ENCODE data around the gene ZBTB42. TPM values are rescaled to one million over a fixed set of nuclear protein-coding genes. Genes with fewer than 3 reads are reported as not detected.

The ZBTB42 gene
- total RNA-seq, 1 donor from 2014 or later: 6.9 TPM

DNA sequence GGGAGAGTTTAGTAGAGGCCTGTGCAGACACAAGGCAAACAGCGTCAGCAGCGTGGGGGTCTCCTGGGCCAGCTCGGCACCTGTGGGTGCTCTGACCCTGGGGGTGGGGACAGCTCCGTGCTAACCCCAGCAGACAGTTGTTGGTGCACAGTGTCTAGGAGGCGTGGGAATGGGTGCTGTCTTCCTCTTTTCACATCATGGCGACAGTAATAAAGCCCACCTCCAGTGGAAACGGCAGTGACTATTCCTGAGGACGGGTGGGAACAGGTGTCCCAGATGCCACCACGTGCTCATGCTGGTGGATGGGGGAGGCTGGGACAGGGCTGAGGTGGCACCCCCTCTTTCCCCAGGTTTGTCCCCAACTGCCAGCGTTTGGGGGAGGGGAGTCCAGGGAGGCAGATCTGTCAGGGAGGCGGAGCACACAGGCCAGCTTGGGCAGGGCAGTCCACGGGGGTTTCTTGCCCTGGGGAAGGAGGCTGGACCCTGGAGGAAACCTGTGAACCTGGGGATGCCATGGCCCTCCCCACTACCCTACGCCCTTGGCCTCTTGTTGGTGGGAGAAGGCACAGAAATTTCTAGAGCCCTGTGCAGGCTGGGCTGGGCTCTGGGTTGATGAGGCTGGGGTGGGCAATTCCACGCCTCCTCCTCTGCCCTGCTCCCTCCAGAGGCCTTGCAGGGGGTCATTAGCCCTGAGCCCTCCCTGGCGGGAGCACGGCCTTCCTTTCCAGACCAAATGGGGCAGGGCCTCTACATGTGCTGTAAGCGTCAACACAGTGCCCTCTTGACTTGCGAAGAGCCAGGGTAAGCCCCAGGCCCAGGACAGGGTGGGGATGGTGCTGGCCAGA is 3.8 kb downstream of the ZBTB42 start:
- Histone ChIP-seq H4K20me1 (ENCODE audit: insufficient read depth, low read length) (peaks cover 32% of the 10 kb centered on the region), H3K27me3 (ENCODE audit: insufficient read depth, low read length) (no peaks in the 10 kb centered on the region), H3K4me2 (ENCODE audit: low read length) (peak overlapping the region; percentile 32), H3K79me2 (ENCODE audit: insufficient read depth, low read length) (no peaks in the 10 kb centered on the region), H3K9me3 (ENCODE audit: insufficient read depth, low read depth, low read length) (no peaks in the 10 kb centered on the region), H3K36me3 (ENCODE audit: insufficient read depth, low read length) (no peaks in the 10 kb centered on the region), H3K27ac (ENCODE audit: low read depth, low read length) (no peak overlapping the region), H3K9ac (ENCODE audit: low read length) (no peak overlapping the region), H3K4me1 (ENCODE audit: insufficient read depth, low read length) (peaks cover 22% of the 10 kb centered on the region), H2AFZ (ENCODE audit: low read depth, low read length) (no peak overlapping the region), H3K4me3 (ENCODE audit: insufficient read depth, low read depth, low read length) (no peak overlapping the region)
- Mint-ChIP-seq H3K9me3 (ENCODE audit: unreplicated experiment) (no peaks in the 10 kb centered on the region), H3K4me3 (ENCODE audit: unreplicated experiment) (no peak overlapping the region), H3K4me1 (ENCODE audit: low read depth, unreplicated experiment) (peaks cover 10% of the 10 kb centered on the region), H3K27ac (ENCODE audit: unreplicated experiment) (no peak overlapping the region), H3K27me3 (ENCODE audit: low read depth, unreplicated experiment) (no peaks in the 10 kb centered on the region), H3K36me3 (ENCODE audit: low read depth, unreplicated experiment) (peaks cover 4% of the 10 kb centered on the region)
- TF ChIP-seq, protein P1, sequence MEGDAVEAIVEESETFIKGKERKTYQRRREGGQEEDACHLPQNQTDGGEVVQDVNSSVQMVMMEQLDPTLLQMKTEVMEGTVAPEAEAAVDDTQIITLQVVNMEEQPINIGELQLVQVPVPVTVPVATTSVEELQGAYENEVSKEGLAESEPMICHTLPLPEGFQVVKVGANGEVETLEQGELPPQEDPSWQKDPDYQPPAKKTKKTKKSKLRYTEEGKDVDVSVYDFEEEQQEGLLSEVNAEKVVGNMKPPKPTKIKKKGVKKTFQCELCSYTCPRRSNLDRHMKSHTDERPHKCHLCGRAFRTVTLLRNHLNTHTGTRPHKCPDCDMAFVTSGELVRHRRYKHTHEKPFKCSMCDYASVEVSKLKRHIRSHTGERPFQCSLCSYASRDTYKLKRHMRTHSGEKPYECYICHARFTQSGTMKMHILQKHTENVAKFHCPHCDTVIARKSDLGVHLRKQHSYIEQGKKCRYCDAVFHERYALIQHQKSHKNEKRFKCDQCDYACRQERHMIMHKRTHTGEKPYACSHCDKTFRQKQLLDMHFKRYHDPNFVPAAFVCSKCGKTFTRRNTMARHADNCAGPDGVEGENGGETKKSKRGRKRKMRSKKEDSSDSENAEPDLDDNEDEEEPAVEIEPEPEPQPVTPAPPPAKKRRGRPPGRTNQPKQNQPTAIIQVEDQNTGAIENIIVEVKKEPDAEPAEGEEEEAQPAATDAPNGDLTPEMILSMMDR (IDR thresholded peaks at IDR 0.05; ENCODE audit: insufficient read depth, low read depth, low read length): no peak
- FAIRE-seq (no peak), DNase-seq (ENCODE audit: low read depth) (no peak)

DNA sequence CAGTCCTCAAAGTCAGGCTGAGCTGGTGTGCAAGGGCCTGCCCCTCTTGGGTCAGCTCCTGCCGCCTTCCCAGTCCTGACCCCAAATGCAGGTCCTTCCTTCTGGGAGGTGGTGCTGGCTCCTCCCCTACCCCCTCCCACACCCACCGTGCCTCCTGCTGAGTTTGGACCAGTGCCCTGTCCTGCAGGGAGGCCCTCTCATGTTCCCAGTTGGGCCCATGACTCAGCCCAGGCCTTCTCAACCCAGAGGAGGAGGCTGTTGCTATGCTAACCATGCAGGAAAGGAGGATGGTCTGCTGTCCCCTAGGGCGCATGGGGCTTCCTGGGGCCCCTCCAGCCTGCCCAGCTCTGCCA is 4.4 kb downstream of the ZBTB42 start:
- no peaks in the 10 kb centered on the region for H3K9me3 ChIP-seq (ENCODE audit: insufficient read depth, low read depth, low read length)
- no peak overlapping the region for H3K9ac ChIP-seq (ENCODE audit: low read length)
- no peaks in the 10 kb centered on the region for H3K27me3 ChIP-seq (ENCODE audit: insufficient read depth, low read length)
- FAIRE-seq (no peak), DNase-seq (ENCODE audit: low read depth) (peak; percentile 73)
- H3K27ac Mint-ChIP-seq (ENCODE audit: unreplicated experiment): no peak overlapping the region
- no peak overlapping the region for H3K4me3 ChIP-seq (ENCODE audit: insufficient read depth, low read depth, low read length)
- no peaks in the 10 kb centered on the region for H3K36me3 ChIP-seq (ENCODE audit: insufficient read depth, low read length)
- H3K36me3 Mint-ChIP-seq (ENCODE audit: low read depth, unreplicated experiment): peaks cover 4% of the 10 kb centered on the region
- peaks cover 9% of the 10 kb centered on the region for H3K4me1 Mint-ChIP-seq (ENCODE audit: low read depth, unreplicated experiment)
- TF ChIP-seq, protein P1 (IDR thresholded peaks at IDR 0.05; ENCODE audit: insufficient read depth, low read depth, low read length): no peak
- TF ChIP-seq EZH2 (IDR thresholded peaks at IDR 0.05; ENCODE audit: insufficient read depth, low read length): no peak
- H3K27me3 Mint-ChIP-seq (ENCODE audit: low read depth, unreplicated experiment): no peaks in the 10 kb centered on the region
- H3K27ac ChIP-seq (ENCODE audit: low read depth, low read length): no peak overlapping the region
- no peaks in the 10 kb centered on the region for H3K79me2 ChIP-seq (ENCODE audit: insufficient read depth, low read length)
- no peaks in the 10 kb centered on the region for H3K9me3 Mint-ChIP-seq (ENCODE audit: unreplicated experiment)
- H3K4me1 ChIP-seq (ENCODE audit: insufficient read depth, low read length): peaks cover 18% of the 10 kb centered on the region
- H3K4me2 ChIP-seq (ENCODE audit: low read length): peak overlapping the region; percentile 32
- H3K4me3 Mint-ChIP-seq (ENCODE audit: unreplicated experiment): no peak overlapping the region
- H2AFZ ChIP-seq (ENCODE audit: low read depth, low read length): no peak overlapping the region
- peaks cover 32% of the 10 kb centered on the region for H4K20me1 ChIP-seq (ENCODE audit: insufficient read depth, low read length)

All from astrocyte (in vitro differentiated cells and primary cell).